ENCODE measurements around the gene CARD9.

CARD9 gene

DNA sequence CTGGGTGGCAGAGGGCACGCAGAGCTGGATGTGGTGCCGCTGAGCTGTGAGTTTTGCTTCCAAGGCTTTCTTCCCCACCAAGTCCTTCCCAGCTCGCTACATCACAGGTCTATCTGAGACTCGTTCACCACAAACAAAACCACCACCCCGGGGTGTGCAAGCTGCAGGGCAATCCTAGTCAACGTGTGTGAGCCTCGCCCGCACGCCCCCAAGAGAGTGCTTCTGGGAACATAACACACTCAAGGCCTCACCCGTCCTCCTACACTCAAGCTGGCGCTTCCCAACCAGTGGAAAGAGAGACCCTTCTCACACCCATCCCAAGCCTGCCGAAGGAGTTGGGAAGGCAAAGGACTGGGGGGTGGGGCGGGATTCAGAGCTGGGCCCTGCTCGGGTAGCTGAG lies 15.9 kb upstream of the CARD9 start:
- no peaks in the 10 kb centered on the region for H3K9me3 ChIP-seq (ENCODE audit: control insufficient read depth, low read depth, low read length)
- H3K4me1 ChIP-seq (ENCODE audit: control insufficient read depth, low read depth, low read length) = no peaks in the 10 kb centered on the region
- H3K27me3 ChIP-seq (ENCODE audit: control insufficient read depth, insufficient read depth, low read length) = no peaks in the 10 kb centered on the region
- H3K27ac ChIP-seq (ENCODE audit: low read length) = no peak overlapping the region
- no peak overlapping the region for H3K9ac ChIP-seq (ENCODE audit: low read length)
- H3K4me3 ChIP-seq (ENCODE audit: low read length) = no peak overlapping the region
- peaks cover 81% of the 10 kb centered on the region for H3K36me3 ChIP-seq (ENCODE audit: control insufficient read depth, low read depth, low read length)

DNA sequence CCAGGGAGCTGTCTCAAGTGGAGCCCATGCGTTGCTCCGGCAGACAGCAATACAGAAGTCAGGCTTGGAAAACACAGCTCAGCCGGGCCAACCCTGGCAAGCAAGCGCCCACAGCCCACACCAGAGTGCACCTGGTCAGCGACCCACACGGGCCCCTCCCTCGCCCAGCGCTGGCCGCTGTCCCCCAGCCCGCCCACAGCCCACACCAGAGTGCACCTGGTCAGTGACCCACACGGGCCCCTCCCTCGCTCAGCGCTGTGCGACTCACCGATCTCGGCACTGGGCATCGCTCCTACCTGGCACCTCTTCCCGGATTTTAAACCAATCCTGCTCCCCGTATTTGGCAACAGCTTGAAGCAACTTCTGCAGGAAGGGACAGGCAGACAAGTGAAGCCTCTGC lies 13.7 kb upstream of the CARD9 start:
- no peak overlapping the region for H3K9ac ChIP-seq (ENCODE audit: low read length)
- no peaks in the 10 kb centered on the region for H3K4me1 ChIP-seq (ENCODE audit: control insufficient read depth, low read depth, low read length)
- no peak overlapping the region for H3K27ac ChIP-seq (ENCODE audit: low read length)
- H3K36me3 ChIP-seq (ENCODE audit: control insufficient read depth, low read depth, low read length) = peaks cover 81% of the 10 kb centered on the region
- H3K27me3 ChIP-seq (ENCODE audit: control insufficient read depth, insufficient read depth, low read length) = no peaks in the 10 kb centered on the region
- no peaks in the 10 kb centered on the region for H3K9me3 ChIP-seq (ENCODE audit: control insufficient read depth, low read depth, low read length)
- no peak overlapping the region for H3K4me3 ChIP-seq (ENCODE audit: low read length)

DNA sequence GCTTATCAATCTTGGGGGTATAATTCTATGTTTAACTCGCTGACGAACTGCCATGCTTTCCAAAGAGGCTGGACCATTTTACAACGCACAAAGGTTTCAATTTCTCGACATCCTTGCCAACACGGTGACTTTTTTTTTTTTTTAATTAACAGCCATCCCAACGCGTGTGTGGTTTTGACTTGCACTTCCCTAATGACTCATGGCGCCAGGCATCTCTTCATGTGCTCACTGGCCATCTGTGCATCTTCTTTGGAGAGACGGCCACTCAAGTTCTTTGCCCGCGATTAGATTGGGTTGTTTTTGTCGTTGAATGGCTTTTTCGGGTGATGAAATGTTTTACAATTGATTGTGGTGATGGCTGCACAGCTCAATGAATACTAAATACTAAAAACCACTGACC lies 12.5 kb upstream of the CARD9 start:
- Histone ChIP-seq H3K9me3 (ENCODE audit: control insufficient read depth, low read depth, low read length) (no peaks in the 10 kb centered on the region), H3K4me3 (ENCODE audit: low read length) (no peak overlapping the region), H3K4me1 (ENCODE audit: control insufficient read depth, low read depth, low read length) (no peaks in the 10 kb centered on the region), H3K36me3 (ENCODE audit: control insufficient read depth, low read depth, low read length) (peaks cover 81% of the 10 kb centered on the region), H3K27ac (ENCODE audit: low read length) (no peak overlapping the region), H3K27me3 (ENCODE audit: control insufficient read depth, insufficient read depth, low read length) (no peaks in the 10 kb centered on the region), H3K9ac (ENCODE audit: low read length) (no peak overlapping the region)

DNA sequence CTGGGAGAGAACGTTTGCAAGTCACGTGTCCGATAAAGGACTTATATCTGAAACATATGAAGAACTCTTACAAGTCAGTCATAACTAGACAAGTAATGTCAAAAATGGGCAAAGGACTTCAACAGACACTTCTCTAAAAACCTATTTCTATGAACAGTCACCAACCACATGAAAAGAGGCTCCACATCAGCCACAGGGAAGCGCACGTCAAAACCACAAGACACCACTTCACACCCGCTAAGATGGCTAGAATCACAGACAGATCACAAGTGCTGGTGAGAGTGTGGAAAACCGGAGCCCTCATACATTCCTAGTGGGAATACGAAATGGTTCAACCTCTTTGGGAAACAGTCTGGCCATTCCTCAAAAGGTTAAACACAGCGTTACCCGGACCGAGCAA lies 11.5 kb upstream of the CARD9 start:
- Histone ChIP-seq H3K4me3 (ENCODE audit: low read length) (no peak overlapping the region), H3K9ac (ENCODE audit: low read length) (no peak overlapping the region), H3K27me3 (ENCODE audit: control insufficient read depth, insufficient read depth, low read length) (no peaks in the 10 kb centered on the region), H3K27ac (ENCODE audit: low read length) (no peak overlapping the region), H3K9me3 (ENCODE audit: control insufficient read depth, low read depth, low read length) (no peaks in the 10 kb centered on the region), H3K36me3 (ENCODE audit: control insufficient read depth, low read depth, low read length) (peaks cover 87% of the 10 kb centered on the region), H3K4me1 (ENCODE audit: control insufficient read depth, low read depth, low read length) (no peaks in the 10 kb centered on the region)

DNA sequence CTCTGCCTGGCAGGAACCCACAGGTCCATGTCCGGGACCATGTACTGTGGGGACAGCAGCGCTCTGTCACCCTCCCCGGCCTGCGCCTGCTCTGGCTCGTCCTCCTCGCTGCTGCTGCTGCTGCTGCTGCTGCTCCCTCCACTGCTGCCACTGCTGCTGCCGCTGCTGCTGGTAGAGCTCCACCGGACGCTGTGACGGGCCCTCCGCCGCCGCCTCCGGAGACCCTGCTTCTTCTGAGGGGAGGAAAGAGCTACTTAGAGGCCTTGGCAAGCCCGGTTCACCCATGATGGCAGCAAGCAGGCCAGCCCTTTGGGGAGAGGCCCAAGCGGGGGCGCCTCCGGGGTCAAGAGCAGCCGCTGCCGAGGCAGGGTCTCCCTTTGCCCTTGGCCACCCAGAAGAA lies 10.0 kb upstream of the CARD9 start:
- Histone ChIP-seq H3K4me3 (ENCODE audit: low read length) (no peak overlapping the region), H3K4me1 (ENCODE audit: control insufficient read depth, low read depth, low read length) (no peaks in the 10 kb centered on the region), H3K9me3 (ENCODE audit: control insufficient read depth, low read depth, low read length) (no peaks in the 10 kb centered on the region), H3K27ac (ENCODE audit: low read length) (no peak overlapping the region), H3K9ac (ENCODE audit: low read length) (no peak overlapping the region), H3K36me3 (ENCODE audit: control insufficient read depth, low read depth, low read length) (peaks cover 77% of the 10 kb centered on the region), H3K27me3 (ENCODE audit: control insufficient read depth, insufficient read depth, low read length) (no peaks in the 10 kb centered on the region)

DNA sequence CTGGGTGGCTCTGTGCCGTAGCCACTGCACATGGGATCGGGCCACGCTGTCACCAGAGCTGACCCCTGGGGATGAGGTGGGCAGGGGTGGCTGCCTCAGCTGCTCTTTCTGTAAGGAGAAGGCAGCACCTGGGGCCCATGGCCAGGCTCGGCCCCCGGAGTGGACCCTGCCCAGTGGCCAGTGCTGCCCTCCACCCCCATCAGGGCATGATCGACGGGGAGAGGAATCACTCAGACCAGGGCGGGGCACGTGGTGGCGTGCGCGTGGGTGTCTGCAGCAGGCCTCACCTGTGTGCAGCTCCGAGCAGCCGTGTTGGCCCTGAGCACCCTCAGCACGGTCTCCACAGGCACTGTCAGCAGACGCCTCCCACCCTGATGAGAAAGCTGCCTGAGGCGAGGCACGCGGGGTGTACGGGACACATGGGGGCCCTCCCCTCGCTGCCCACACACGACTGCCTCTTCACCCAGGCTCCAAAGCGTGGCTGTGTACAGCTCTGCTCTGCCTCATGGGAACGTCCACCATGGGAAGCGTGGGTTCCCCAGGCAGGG lies 8.6 kb upstream of the CARD9 start:
- Histone ChIP-seq H3K36me3 (ENCODE audit: control insufficient read depth, low read depth, low read length) (peaks cover 63% of the 10 kb centered on the region), H3K4me1 (ENCODE audit: control insufficient read depth, low read depth, low read length) (no peaks in the 10 kb centered on the region), H3K4me3 (ENCODE audit: low read length) (no peak overlapping the region), H3K27ac (ENCODE audit: low read length) (no peak overlapping the region), H3K9ac (ENCODE audit: low read length) (no peak overlapping the region), H3K9me3 (ENCODE audit: control insufficient read depth, low read depth, low read length) (no peaks in the 10 kb centered on the region), H3K27me3 (ENCODE audit: control insufficient read depth, insufficient read depth, low read length) (no peaks in the 10 kb centered on the region)

DNA sequence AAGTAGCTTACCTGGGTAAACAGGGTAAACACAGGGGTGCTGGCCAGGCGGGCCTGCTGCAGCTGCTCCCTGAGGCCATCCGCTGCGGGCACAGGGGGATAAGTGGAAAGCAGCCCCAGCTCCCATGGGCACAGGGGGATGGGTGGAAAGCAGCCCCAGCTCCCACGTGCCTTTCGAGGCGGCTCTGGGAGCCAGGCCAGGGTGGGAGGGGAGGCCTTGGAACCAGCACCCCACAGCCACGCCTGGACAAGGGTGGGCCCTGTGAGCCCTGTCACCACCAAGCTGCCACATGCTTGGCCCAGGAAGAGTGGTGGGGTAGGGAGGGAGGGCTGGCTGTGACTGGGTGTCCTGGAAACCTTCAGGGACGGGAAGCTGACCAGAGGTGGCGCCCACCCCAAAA lies 7.8 kb upstream of the CARD9 start:
- H3K9me3 ChIP-seq (ENCODE audit: control insufficient read depth, low read depth, low read length) = no peaks in the 10 kb centered on the region
- no peak overlapping the region for H3K27ac ChIP-seq (ENCODE audit: low read length)
- H3K4me1 ChIP-seq (ENCODE audit: control insufficient read depth, low read depth, low read length) = no peaks in the 10 kb centered on the region
- H3K4me3 ChIP-seq (ENCODE audit: low read length) = no peak overlapping the region
- H3K36me3 ChIP-seq (ENCODE audit: control insufficient read depth, low read depth, low read length) = peaks cover 60% of the 10 kb centered on the region
- no peaks in the 10 kb centered on the region for H3K27me3 ChIP-seq (ENCODE audit: control insufficient read depth, insufficient read depth, low read length)
- H3K9ac ChIP-seq (ENCODE audit: low read length) = no peak overlapping the region

DNA sequence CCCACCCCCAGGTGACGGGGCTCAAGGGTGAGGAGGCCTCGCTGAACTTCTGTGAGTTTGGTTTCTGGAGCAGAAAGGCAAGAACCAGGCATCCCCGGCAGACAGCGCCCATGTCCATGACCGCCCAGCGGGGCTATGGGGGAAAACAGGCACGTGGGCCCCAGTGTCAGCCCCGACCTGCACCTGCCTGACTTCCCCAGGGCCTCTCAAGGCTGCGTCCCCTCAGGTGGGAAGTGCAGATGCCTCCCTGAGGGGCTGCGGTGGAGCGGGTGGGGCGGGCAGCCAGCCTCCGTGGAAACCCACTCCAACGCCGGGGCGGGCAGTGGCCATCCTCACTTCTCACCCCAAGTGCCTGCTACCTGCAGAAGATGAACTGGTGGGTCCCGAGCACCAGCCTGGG lies 6.9 kb upstream of the CARD9 start:
- Histone ChIP-seq H3K27ac (ENCODE audit: low read length) (no peak overlapping the region), H3K27me3 (ENCODE audit: control insufficient read depth, insufficient read depth, low read length) (no peaks in the 10 kb centered on the region), H3K9me3 (ENCODE audit: control insufficient read depth, low read depth, low read length) (no peaks in the 10 kb centered on the region), H3K4me3 (ENCODE audit: low read length) (no peak overlapping the region), H3K4me1 (ENCODE audit: control insufficient read depth, low read depth, low read length) (no peaks in the 10 kb centered on the region), H3K36me3 (ENCODE audit: control insufficient read depth, low read depth, low read length) (peaks cover 61% of the 10 kb centered on the region), H3K9ac (ENCODE audit: low read length) (no peak overlapping the region)

DNA sequence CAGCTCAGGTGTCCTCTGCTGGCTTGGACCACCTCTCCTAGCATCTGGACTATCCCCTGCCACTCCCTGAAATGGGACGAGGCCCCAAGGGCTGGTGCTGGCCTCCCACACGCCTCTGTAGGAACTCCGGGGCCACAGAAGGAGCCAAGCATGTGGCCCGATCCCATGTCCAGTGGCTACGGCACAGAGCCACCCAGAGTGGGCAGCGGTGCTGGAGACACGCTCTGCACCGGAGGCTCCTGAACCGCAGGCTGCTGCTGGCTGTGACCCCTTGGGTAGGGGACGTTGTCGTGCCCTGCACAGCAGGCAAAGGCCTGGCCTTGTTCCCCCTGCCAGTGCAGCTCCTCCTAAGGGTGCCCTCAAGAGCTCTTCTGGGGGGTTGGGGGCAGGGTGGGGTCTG lies 6.4 kb upstream of the CARD9 start:
- no peak overlapping the region for H3K9ac ChIP-seq (ENCODE audit: low read length)
- H3K27me3 ChIP-seq (ENCODE audit: control insufficient read depth, insufficient read depth, low read length) = no peaks in the 10 kb centered on the region
- H3K9me3 ChIP-seq (ENCODE audit: control insufficient read depth, low read depth, low read length) = no peaks in the 10 kb centered on the region
- H3K4me1 ChIP-seq (ENCODE audit: control insufficient read depth, low read depth, low read length) = no peaks in the 10 kb centered on the region
- no peak overlapping the region for H3K27ac ChIP-seq (ENCODE audit: low read length)
- no peak overlapping the region for H3K4me3 ChIP-seq (ENCODE audit: low read length)
- peaks cover 56% of the 10 kb centered on the region for H3K36me3 ChIP-seq (ENCODE audit: control insufficient read depth, low read depth, low read length)

DNA sequence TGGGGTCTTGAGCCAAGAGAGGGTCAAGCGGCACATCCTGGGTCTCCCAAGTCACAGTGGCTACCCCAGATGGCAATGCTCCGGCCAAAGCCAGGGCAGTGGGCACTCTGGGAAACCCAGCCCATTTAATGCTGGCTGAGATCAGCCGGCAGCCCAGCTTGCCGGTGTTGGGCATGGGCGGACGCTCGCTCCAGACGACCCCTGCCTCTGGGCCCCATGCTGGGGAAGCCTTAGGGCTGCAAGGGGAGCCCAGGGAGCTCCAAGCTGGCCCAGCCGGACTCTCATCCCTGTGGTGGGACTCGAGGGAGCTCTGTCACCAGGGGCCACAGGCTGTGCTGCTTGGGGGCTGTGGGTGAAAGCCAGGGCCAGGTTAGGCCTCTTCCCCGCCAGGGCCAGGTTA lies 5.9 kb upstream of the CARD9 start:
- Histone ChIP-seq H3K27ac (ENCODE audit: low read length) (no peak overlapping the region), H3K36me3 (ENCODE audit: control insufficient read depth, low read depth, low read length) (peaks cover 51% of the 10 kb centered on the region), H3K9me3 (ENCODE audit: control insufficient read depth, low read depth, low read length) (no peaks in the 10 kb centered on the region), H3K27me3 (ENCODE audit: control insufficient read depth, insufficient read depth, low read length) (no peaks in the 10 kb centered on the region), H3K4me3 (ENCODE audit: low read length) (no peak overlapping the region), H3K9ac (ENCODE audit: low read length) (no peak overlapping the region), H3K4me1 (ENCODE audit: control insufficient read depth, low read depth, low read length) (no peaks in the 10 kb centered on the region)

DNA sequence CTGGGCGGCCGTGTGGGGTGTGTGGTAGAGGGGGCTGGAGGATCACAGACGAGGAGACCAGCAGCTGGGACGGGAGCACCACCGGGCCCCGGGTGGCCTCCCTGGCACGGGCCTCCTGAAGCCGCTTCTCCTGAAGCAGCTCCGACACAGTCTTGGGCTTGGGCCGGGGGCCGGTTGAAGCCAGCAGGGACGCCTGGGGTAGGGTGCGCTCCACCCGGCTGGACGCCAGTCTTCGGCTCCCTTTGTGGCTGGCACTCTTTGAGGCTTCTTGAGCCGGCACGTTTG lies 5.5 kb upstream of the CARD9 start:
- H3K36me3 ChIP-seq (ENCODE audit: control insufficient read depth, low read depth, low read length) = peaks cover 47% of the 10 kb centered on the region

DNA sequence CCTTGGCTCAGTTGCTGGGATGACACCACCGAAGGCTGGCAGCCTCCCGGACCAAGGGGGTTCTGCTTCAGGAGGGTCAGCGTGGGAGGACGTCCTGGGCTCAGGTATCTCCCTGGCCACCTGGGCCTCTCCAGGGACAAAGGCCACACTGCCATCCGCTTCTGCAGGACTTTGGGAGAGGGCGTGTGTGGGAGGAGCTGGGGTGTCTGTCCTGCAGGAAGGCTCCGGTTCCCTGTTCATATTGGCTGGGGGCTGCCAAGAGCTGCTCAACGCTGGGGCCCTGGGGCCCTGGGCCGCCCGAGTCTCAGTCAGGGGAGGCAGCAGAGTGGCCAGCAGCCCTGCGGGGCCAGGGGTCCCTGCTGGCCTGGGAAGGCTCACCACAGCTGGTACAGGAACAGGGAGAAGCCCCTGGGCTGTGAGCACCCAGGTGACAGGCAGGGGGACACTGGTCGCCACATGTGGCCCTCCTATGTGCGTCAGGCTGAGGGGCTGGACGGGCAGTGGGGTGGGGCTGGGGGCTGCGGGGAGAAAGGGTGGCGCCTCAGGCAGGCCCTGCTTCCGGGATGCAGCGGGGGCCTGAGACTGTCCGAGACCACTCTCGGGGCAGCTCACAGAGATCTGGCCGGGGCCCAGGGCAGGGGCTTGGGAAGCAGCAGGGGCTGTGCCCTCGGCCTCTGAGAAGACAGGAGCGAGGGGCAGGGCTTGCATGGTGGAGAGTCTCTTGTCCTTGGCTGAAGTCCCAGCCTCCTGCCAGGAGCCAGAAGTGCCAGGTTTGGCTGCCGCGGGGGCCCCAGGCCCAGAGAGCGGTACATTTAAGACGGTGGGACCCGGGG lies 4.9 kb upstream of the CARD9 start:
- Histone ChIP-seq H3K27me3 (ENCODE audit: control insufficient read depth, insufficient read depth, low read length) (no peaks in the 10 kb centered on the region), H3K4me1 (ENCODE audit: control insufficient read depth, low read depth, low read length) (no peaks in the 10 kb centered on the region), H3K36me3 (ENCODE audit: control insufficient read depth, low read depth, low read length) (peaks cover 41% of the 10 kb centered on the region), H3K27ac (ENCODE audit: low read length) (no peak overlapping the region), H3K9ac (ENCODE audit: low read length) (no peak overlapping the region), H3K4me3 (ENCODE audit: low read length) (no peak overlapping the region), H3K9me3 (ENCODE audit: control insufficient read depth, low read depth, low read length) (no peaks in the 10 kb centered on the region)

More for the DNA sequence above, 5.5 kb upstream of the CARD9 start:
- no peaks in the 10 kb centered on the region for H3K9me3 ChIP-seq (ENCODE audit: control insufficient read depth, low read depth, low read length)
- H3K9ac ChIP-seq (ENCODE audit: low read length) = no peak overlapping the region
- H3K4me3 ChIP-seq (ENCODE audit: low read length) = no peak overlapping the region
- H3K27me3 ChIP-seq (ENCODE audit: control insufficient read depth, insufficient read depth, low read length) = no peaks in the 10 kb centered on the region
- H3K27ac ChIP-seq (ENCODE audit: low read length) = no peak overlapping the region
- no peaks in the 10 kb centered on the region for H3K4me1 ChIP-seq (ENCODE audit: control insufficient read depth, low read depth, low read length)
